H1 (cell line): Measurements from ENCODE around the gene GPC6. TPM values are rescaled to one million over a fixed set of nuclear protein-coding genes. Genes with fewer than 3 reads are reported as not detected.

ENCODE experiments used
- CBX5 ChIP-seq: fragments of 300-800, 300-1000 bp; sonication (generic); IDR thresholded peaks from 2 replicates; pipeline ENCODE4 v1.7.1; 2016; ENCODE audit warnings: antibody characterized with exemption, low read length, low read depth
- SAP30 ChIP-seq: fragments of 300-600 bp; sonication (generic); IDR thresholded peaks from 2 replicates; pipeline ENCODE4 v1.7.1; 2012; ENCODE audit warnings: low read length, moderate library complexity, mild to moderate bottlenecking, inconsistent platforms; ENCODE audit not compliant: insufficient read depth, insufficient replicate concordance
- SP4 ChIP-seq: IDR thresholded peaks from 2 replicates; pipeline ENCODE4 v1.6.1; 2012; ENCODE audit warnings: low read length, inconsistent platforms
- polyA plus RNA-seq, 7 experiments: library from polyadenylated mRNA; depleted of rRNA in 3 of 7; stranded (reverse) in 5 of 7; unstranded in 2 of 7; fragments of >200 nt in 5 of 7; fragments of 200-250 nt in 2 of 7; gene quantifications; 1 replicate in 5 of 7; 2 replicates in 1 of 7; 4 replicates in 1 of 7; pipeline versions ENCODE4 v1.2.1 to v1.2.3, GENCODE V29; 2011 to 2013; ENCODE audit warnings: missing spikeins in 2 of 7, mixed read lengths in 2 of 7
- total RNA-seq: library from RNA; stranded (reverse); fragmentation: NEBNext Ultra II Directional; extraction: Animal tissue kit (Norgen Biotek cat#: 25700); gene quantifications from 2 replicates; pipeline ENCODE4 v1.2.1, GENCODE V29; 2021
- TF ChIP-seq, protein P1 (sequence below): IDR thresholded peaks from 2 replicates; pipeline ENCODE4 v1.6.1; 2011; ENCODE audit warnings: low read length, improper control_type of control experiment

GPC6 gene
- total and polyA plus RNA-seq, 2 of the 8 experiments (the other 6 are each of a cell fraction or from before 2014, with no cell fraction given), result 5.4 to 12.0 TPM

DNA sequence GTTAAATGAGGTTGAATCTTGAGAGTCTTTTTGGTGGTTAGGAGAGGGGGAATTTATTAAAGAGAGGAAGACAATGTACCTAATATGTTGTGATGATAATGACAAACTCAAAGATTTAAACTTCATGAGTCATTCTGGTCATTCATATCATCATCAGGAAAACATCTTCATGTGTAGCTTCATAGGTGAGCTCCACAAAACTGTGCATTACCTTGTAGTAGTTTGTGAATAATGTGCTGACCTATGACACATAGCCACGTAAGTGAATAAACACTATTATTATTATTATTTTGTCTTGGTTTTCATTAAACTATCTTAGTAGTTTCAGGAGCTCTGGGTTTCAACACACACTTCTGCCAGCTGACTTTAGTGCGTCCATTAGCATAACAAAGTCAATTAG is 997 bp upstream of the GPC6 start (continued):
- TF ChIP-seq, protein P1, sequence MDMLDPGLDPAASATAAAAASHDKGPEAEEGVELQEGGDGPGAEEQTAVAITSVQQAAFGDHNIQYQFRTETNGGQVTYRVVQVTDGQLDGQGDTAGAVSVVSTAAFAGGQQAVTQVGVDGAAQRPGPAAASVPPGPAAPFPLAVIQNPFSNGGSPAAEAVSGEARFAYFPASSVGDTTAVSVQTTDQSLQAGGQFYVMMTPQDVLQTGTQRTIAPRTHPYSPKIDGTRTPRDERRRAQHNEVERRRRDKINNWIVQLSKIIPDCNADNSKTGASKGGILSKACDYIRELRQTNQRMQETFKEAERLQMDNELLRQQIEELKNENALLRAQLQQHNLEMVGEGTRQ, result no peak
- TF ChIP-seq CBX5, result no peak
- TF ChIP-seq SP4, result no peak
- no peak for TF ChIP-seq SAP30
